Measurements from ENCODE around the gene USP36.

DNA sequence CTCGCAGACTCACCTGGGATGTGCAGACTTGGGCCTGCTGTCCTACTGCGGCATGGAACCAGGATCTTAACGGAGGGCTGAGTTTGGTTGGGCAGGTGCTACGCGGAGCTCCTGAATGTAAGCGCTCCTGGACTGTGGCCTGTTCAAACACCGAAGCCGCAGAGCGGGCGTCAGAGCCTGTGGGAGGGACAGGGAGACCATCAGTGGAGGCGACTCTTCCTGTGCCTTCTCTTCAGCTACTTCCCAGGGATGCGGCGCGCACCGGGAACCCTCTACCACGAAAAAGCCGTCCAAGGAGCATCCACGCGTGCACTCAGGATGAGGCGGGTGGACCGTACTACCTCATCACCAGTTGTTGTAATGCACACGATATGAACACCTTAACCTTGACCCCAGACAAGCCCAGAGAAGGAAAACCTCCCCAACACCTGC lies 2.0 kb downstream of the USP36 start:
- TF ChIP-seq ESRRA (IDR thresholded peaks at IDR 0.05; ENCODE audit: borderline replicate concordance, low read depth) (no peak), NR2C2 (CRISPR knock-in tag; IDR thresholded peaks at IDR 0.05) (no peak), NR2C2 (tag; IDR thresholded peaks at IDR 0.05) (no peak), ATF3 (IDR thresholded peaks at IDR 0.05) (no peak), ATF3 (CRISPR knock-in tag; conservative IDR thresholded peaks at IDR 0.05) (no peak), ILK (tag; IDR thresholded peaks at IDR 0.05; ENCODE audit: borderline replicate concordance, low read depth) (no peak), TARDBP (IDR thresholded peaks at IDR 0.05) (no peak), CTCFL (IDR thresholded peaks at IDR 0.05; ENCODE audit: borderline replicate concordance, insufficient read depth, low read depth, low read length, poor library complexity, severe bottlenecking) (no peak), KHSRP (IDR thresholded peaks at IDR 0.05) (no peak), SMAD4 (CRISPR knock-in tag; conservative IDR thresholded peaks at IDR 0.05) (no peak)
- TF ChIP-seq, protein P1, sequence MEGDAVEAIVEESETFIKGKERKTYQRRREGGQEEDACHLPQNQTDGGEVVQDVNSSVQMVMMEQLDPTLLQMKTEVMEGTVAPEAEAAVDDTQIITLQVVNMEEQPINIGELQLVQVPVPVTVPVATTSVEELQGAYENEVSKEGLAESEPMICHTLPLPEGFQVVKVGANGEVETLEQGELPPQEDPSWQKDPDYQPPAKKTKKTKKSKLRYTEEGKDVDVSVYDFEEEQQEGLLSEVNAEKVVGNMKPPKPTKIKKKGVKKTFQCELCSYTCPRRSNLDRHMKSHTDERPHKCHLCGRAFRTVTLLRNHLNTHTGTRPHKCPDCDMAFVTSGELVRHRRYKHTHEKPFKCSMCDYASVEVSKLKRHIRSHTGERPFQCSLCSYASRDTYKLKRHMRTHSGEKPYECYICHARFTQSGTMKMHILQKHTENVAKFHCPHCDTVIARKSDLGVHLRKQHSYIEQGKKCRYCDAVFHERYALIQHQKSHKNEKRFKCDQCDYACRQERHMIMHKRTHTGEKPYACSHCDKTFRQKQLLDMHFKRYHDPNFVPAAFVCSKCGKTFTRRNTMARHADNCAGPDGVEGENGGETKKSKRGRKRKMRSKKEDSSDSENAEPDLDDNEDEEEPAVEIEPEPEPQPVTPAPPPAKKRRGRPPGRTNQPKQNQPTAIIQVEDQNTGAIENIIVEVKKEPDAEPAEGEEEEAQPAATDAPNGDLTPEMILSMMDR (IDR thresholded peaks at IDR 0.05 in 2 of 3, conservative IDR thresholded peaks at IDR 0.05 in 1 of 3; ENCODE audit: insufficient read depth in 2 of 3, low read depth in 1 of 3, low read length in 3 of 3) = no peak

Measured in K562 (cell line).